ENCODE data around the gene LRRIQ4.

LRRIQ4 gene

DNA sequence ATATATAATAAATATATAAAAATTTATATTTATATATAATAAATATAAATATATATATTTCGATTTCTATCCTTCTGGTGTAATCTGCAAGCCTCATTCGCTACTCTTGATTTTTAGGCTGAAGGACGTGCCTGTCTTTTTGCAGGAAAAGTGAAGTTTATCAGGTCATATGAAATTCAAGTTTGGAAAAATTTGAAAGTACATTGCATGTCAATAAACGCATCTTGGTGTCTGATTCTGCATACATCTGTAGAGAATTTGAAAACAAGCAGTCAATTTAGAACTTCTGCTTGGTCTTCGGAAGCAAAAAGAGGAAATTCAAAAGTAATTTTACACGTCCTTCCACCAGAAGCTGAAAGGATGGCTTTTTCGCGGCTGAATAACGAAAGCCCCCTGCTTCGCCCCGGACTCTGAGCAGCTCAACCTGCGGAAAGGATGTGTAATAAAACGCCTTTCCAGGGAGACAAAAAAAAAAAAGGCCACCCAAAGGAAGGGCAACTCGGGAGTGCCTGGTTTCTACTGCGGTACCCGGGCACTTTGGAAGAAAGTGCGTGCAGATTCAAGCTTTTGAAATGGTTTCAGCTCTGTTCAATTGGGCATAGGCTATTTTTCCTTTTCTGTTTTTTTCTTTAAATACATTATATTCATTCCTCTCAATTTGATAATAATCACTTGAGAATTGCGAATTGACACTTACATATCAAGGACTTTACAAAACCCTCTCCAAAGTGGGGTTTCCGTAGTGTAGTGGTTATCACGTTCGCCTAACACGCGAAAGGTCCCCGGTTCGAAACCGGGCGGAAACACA is 41.0 kb upstream of the LRRIQ4 start (continued):
- no peak for TF ChIP-seq YY2 (tag by site-specific recombination; IDR thresholded peaks at IDR 0.05)
- no peak for TF ChIP-seq ZNF513 (tag by site-specific recombination; IDR thresholded peaks at IDR 0.05)
- TF ChIP-seq MEIS1 (CRISPR knock-in tag; IDR thresholded peaks at IDR 0.05; ENCODE audit: borderline replicate concordance) = no peak
- no peak for TF ChIP-seq ZNF521 (tag by site-specific recombination; IDR thresholded peaks at IDR 0.05)
- TF ChIP-seq ZNF76 (tag by site-specific recombination; IDR thresholded peaks at IDR 0.05; ENCODE audit: borderline replicate concordance, low read depth) = peak; percentile 28; the same call in 1 of the 2 replicates
- TF ChIP-seq, protein P1, sequence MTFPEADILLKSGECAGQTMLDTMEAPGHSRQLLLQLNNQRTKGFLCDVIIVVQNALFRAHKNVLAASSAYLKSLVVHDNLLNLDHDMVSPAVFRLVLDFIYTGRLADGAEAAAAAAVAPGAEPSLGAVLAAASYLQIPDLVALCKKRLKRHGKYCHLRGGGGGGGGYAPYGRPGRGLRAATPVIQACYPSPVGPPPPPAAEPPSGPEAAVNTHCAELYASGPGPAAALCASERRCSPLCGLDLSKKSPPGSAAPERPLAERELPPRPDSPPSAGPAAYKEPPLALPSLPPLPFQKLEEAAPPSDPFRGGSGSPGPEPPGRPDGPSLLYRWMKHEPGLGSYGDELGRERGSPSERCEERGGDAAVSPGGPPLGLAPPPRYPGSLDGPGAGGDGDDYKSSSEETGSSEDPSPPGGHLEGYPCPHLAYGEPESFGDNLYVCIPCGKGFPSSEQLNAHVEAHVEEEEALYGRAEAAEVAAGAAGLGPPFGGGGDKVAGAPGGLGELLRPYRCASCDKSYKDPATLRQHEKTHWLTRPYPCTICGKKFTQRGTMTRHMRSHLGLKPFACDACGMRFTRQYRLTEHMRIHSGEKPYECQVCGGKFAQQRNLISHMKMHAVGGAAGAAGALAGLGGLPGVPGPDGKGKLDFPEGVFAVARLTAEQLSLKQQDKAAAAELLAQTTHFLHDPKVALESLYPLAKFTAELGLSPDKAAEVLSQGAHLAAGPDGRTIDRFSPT (tag by site-specific recombination; IDR thresholded peaks at IDR 0.05) = peak; percentile 53; the same call in 1 of the 2 replicates
- TF ChIP-seq ZNF148 (tag by site-specific recombination; IDR thresholded peaks at IDR 0.05; ENCODE audit: borderline replicate concordance) = no peak
- no peak; the same call in 1 of the 2 replicates for TF ChIP-seq GLI2 (tag by site-specific recombination; IDR thresholded peaks at IDR 0.05; ENCODE audit: borderline replicate concordance, low read depth)
- no peak for TF ChIP-seq ZNF623 (tag by site-specific recombination; IDR thresholded peaks at IDR 0.05)
- no peak for TF ChIP-seq ZNF391 (tag by site-specific recombination; IDR thresholded peaks at IDR 0.05; ENCODE audit: borderline replicate concordance, low read depth)
- no peak for TF ChIP-seq ZFHX2 (tag by site-specific recombination; conservative IDR thresholded peaks at IDR 0.05)
- TF ChIP-seq ZNF114 (tag by site-specific recombination; IDR thresholded peaks at IDR 0.05) = no peak
- TF ChIP-seq, protein P2, sequence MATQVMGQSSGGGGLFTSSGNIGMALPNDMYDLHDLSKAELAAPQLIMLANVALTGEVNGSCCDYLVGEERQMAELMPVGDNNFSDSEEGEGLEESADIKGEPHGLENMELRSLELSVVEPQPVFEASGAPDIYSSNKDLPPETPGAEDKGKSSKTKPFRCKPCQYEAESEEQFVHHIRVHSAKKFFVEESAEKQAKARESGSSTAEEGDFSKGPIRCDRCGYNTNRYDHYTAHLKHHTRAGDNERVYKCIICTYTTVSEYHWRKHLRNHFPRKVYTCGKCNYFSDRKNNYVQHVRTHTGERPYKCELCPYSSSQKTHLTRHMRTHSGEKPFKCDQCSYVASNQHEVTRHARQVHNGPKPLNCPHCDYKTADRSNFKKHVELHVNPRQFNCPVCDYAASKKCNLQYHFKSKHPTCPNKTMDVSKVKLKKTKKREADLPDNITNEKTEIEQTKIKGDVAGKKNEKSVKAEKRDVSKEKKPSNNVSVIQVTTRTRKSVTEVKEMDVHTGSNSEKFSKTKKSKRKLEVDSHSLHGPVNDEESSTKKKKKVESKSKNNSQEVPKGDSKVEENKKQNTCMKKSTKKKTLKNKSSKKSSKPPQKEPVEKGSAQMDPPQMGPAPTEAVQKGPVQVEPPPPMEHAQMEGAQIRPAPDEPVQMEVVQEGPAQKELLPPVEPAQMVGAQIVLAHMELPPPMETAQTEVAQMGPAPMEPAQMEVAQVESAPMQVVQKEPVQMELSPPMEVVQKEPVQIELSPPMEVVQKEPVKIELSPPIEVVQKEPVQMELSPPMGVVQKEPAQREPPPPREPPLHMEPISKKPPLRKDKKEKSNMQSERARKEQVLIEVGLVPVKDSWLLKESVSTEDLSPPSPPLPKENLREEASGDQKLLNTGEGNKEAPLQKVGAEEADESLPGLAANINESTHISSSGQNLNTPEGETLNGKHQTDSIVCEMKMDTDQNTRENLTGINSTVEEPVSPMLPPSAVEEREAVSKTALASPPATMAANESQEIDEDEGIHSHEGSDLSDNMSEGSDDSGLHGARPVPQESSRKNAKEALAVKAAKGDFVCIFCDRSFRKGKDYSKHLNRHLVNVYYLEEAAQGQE (tag by site-specific recombination; IDR thresholded peaks at IDR 0.05) = no peak; the same call in 1 of the 2 replicates
- TF ChIP-seq KLF1 (tag by site-specific recombination; IDR thresholded peaks at IDR 0.05) = no peak
- TF ChIP-seq ZXDB (tag by site-specific recombination; IDR thresholded peaks at IDR 0.05) = no peak
- 0 out of 2 replicates have a peak, but pooled peaks have one; percentile 12 for TF ChIP-seq ZBTB11 (tag by site-specific recombination; conservative IDR thresholded peaks at IDR 0.05; ENCODE audit: low read depth)
- no peak for TF ChIP-seq ZNF549 (tag by site-specific recombination; IDR thresholded peaks at IDR 0.05)
- no peak for TF ChIP-seq ZNF112 (tag by site-specific recombination; IDR thresholded peaks at IDR 0.05)
- TF ChIP-seq KLF7 (tag by site-specific recombination; IDR thresholded peaks at IDR 0.05; ENCODE audit: borderline replicate concordance) = no peak

Measured in HEK293 (cell line).